HepG2 (cell line): ENCODE measurements around the gene PTPRM. TPM values are rescaled to one million over a fixed set of nuclear protein-coding genes. Genes with fewer than 3 reads are reported as not detected.

Experiments used
- ATAC-seq: fragments of 200-7000 bp; cut with Tn5 transposase; 3 replicates; pipeline ENCODE4 v1.9.1; 2020; ENCODE audit warnings: mild to moderate bottlenecking, moderate library complexity
- BruUV-seq: library from RNA; stranded (reverse); fragments of 400-500 nt; replicated peaks from 2 replicates; lab custom pipeline; 2021; lab: Mats Ljungman, UMichigan
- CTCF ChIA-PET: fragments of 300-600 bp; formaldehyde crosslinking; extraction: SDS; loops from one replicate; lab custom pipeline; 2021; ENCODE audit warnings: low total read pairs, inconsistent platforms, low intra/inter-chr PET ratio; lab: Yijun Ruan, JAX
- POLR2A ChIA-PET: fragments of 350-600 bp; sonication (Branson Sonifier 250); formaldehyde crosslinking; loops from one replicate; lab custom pipeline; 2020; ENCODE audit warnings: antibody characterized with exemption, inconsistent platforms; lab: Yijun Ruan, JAX
- DNase-seq: peaks from one replicate; pipeline ENCODE4 v3.0.0-alpha.2; 2015; ENCODE audit warnings: low spot score
- FAIRE-seq: peaks from 3 replicates; lab custom pipeline; 2011; peaks lifted over from hg19 to GRCh38; lab: Jason Lieb, UNC
- H2AFZ ChIP-seq: one replicate; pipeline ENCODE4 v1.6.1; 2011; ENCODE audit warnings: low read length, inconsistent platforms
- H3K27ac ChIP-seq: fragments of 300-600 bp; 3 replicates; pipeline ENCODE4 v1.8.0; 2011; ENCODE audit warnings: mixed run types, mild to moderate bottlenecking, mixed read lengths, low read length, inconsistent platforms; ENCODE audit not compliant: insufficient read depth; ENCODE audit errors: extremely low read length
- H3K27me3 ChIP-seq, 2 experiments: fragments of 200-600 bp in 1 of 2; 2 replicates in 1 of 2; 3 replicates in 1 of 2; pipeline versions ENCODE4 v1.6.0 to v1.8.0; 2011; ENCODE audit warnings: low read length in 2 of 2, mild to moderate bottlenecking in 2 of 2, moderate library complexity in 2 of 2, inconsistent platforms in 1 of 2; ENCODE audit not compliant: insufficient read depth in 2 of 2, control insufficient read depth in 1 of 2
- H3K36me3 ChIP-seq, 2 experiments: fragments of 200-600 bp in 1 of 2; replicated peaks in 1 of 2; 2 replicates in 1 of 2; 3 replicates in 1 of 2; pipeline versions ENCODE4 v1.5.1 to v1.8.0; 2011; ENCODE audit warnings: low read length in 2 of 2, inconsistent platforms in 1 of 2; ENCODE audit not compliant: insufficient read depth in 2 of 2, control insufficient read depth in 1 of 2
- H3K4me1 ChIP-seq: 2 replicates; pipeline ENCODE4 v1.5.1; 2012; ENCODE audit warnings: low read length, inconsistent platforms; ENCODE audit not compliant: insufficient read depth
- H3K4me2 ChIP-seq: 2 replicates; pipeline ENCODE4 v1.6.0; 2011; ENCODE audit warnings: low read depth, low read length, inconsistent platforms
- H3K4me3 ChIP-seq, 3 experiments: fragments of 200-600 bp in 1 of 3; sonication (generic), shearing (Covaris generic) in 1 of 3; replicated peaks in 1 of 3; 2 replicates each; pipeline ENCODE4 v1.5.1; 2011 to 2016; ENCODE audit warnings: low read length in 3 of 3, inconsistent platforms in 2 of 3, low read depth in 2 of 3, mild to moderate bottlenecking in 2 of 3, control low read depth in 1 of 3, mixed read lengths in 1 of 3; ENCODE audit not compliant: insufficient read depth in 1 of 3
- H3K79me2 ChIP-seq: one replicate; pipeline ENCODE4 v1.6.1; 2011; ENCODE audit warnings: low read length, inconsistent platforms; ENCODE audit not compliant: insufficient read depth
- H3K9ac ChIP-seq: 2 replicates; pipeline ENCODE4 v1.6.0; 2011; ENCODE audit warnings: mild to moderate bottlenecking, low read depth, low read length, inconsistent platforms; ENCODE audit not compliant: insufficient read depth
- H3K9me3 ChIP-seq: 2 replicates; pipeline ENCODE4 v1.5.1; 2012; ENCODE audit warnings: mild to moderate bottlenecking, low read length
- H4K20me1 ChIP-seq: 2 replicates; pipeline ENCODE4 v1.6.0; 2011; ENCODE audit warnings: inconsistent platforms, mild to moderate bottlenecking, low read length, moderate library complexity; ENCODE audit not compliant: insufficient read depth
- CEBPG ChIP-seq: IDR thresholded peaks from 2 replicates; pipeline ENCODE4 v1.6.1; 2016
- HDAC1 ChIP-seq: sonication (generic); formaldehyde crosslinking; IDR thresholded peaks from 2 replicates; pipeline ENCODE4 v1.5.1; 2020; ENCODE audit warnings: mild to moderate bottlenecking, missing genetic modification reagents
- NFYC ChIP-seq: IDR thresholded peaks from 2 replicates; pipeline ENCODE4 v1.6.1; 2016; ENCODE audit warnings: missing genetic modification reagents, missing compliant biosample characterization
- SRF ChIP-seq: IDR thresholded peaks from 2 replicates; pipeline ENCODE4 v1.6.1; 2011; ENCODE audit warnings: mild to moderate bottlenecking, low read depth, low read length, moderate library complexity
- ZNF160 ChIP-seq: sonication (generic); formaldehyde crosslinking; IDR thresholded peaks from 2 replicates; pipeline ENCODE4 v1.8.0; 2022; ENCODE audit warnings: mild to moderate bottlenecking, inconsistent platforms, missing genetic modification reagents
- ZNF235 ChIP-seq: sonication (generic); formaldehyde crosslinking; IDR thresholded peaks from 2 replicates; pipeline ENCODE4 v1.8.1; 2023; ENCODE audit warnings: mild to moderate bottlenecking, missing genetic modification reagents, borderline replicate concordance
- ZNF253 ChIP-seq: sonication (generic); formaldehyde crosslinking; IDR thresholded peaks from 2 replicates; pipeline ENCODE4 v1.8.0; 2022; ENCODE audit warnings: mild to moderate bottlenecking, missing genetic modification reagents, borderline replicate concordance
- ZNF383 ChIP-seq: sonication (generic); formaldehyde crosslinking; IDR thresholded peaks from 2 replicates; pipeline ENCODE4 v1.4.0; 2020; ENCODE audit warnings: missing genetic modification reagents, mild to moderate bottlenecking, borderline replicate concordance
- ZNF501 ChIP-seq: sonication (generic); formaldehyde crosslinking; IDR thresholded peaks from 2 replicates; pipeline ENCODE4 v1.5.1; 2020; ENCODE audit warnings: mild to moderate bottlenecking, moderate library complexity, missing genetic modification reagents
- ZNF558 ChIP-seq: sonication (generic); formaldehyde crosslinking; IDR thresholded peaks from 2 replicates; pipeline ENCODE4 v1.9.0; 2022; ENCODE audit warnings: mild to moderate bottlenecking, missing genetic modification reagents, borderline replicate concordance
- ZNF570 ChIP-seq: sonication (generic); formaldehyde crosslinking; IDR thresholded peaks from 2 replicates; pipeline ENCODE4 v1.4.0; 2020; ENCODE audit warnings: mild to moderate bottlenecking, missing genetic modification reagents, borderline replicate concordance
- ZNF598 ChIP-seq: sonication (generic); formaldehyde crosslinking; IDR thresholded peaks from 2 replicates; pipeline ENCODE4 v1.5.1; 2020; ENCODE audit warnings: mild to moderate bottlenecking, missing genetic modification reagents, borderline replicate concordance
- ZNF614 ChIP-seq: IDR thresholded peaks from 2 replicates; pipeline ENCODE4 v1.6.1; 2018; ENCODE audit warnings: missing biosample characterization, missing genetic modification reagents, inconsistent platforms, borderline replicate concordance
- WGBS: methylation state at CpG from one replicate; pipeline ENCODE4 v1.1.6; 2017; ENCODE audit warnings: low lambda C conversion rate; 5-methylcytosine and 5-hydroxymethylcytosine counted together
- in situ Hi-C: cut with HindIII; loops from 2 replicates; pipeline ENCODE4 v1.10.0; 2017; ENCODE audit warnings: low pct_unique_long_range_greater_than_20kb; ENCODE audit not compliant: extremely low pct_ligation_motif_present
- intact Hi-C: fragments of 100-400 bp; cut with micrococcal nuclease; formaldehyde crosslinking; loops from one replicate; pipeline ENCODE4 v1.10.0; 2022; ENCODE audit not compliant: unreplicated experiment
- polyA plus RNA-seq, 8 experiments: library from polyadenylated mRNA; depleted of rRNA in 3 of 8; stranded (reverse) in 7 of 8; unstranded in 1 of 8; fragments of >200 nt; fragmentation: Illumina TruSeq in 4 of 8; extraction: Trizol in 4 of 8; gene quantifications; 2 replicates each; pipeline versions ENCODE4 v1.2.1 to v1.2.3, GENCODE V29; 2011 to 2016; ENCODE audit warnings: low read depth in 4 of 8, missing spikeins in 1 of 8, mixed read lengths in 1 of 8; ENCODE audit not compliant: insufficient read depth in 1 of 8
- total RNA-seq, 5 experiments: library from RNA; depleted of rRNA; stranded (reverse); fragments of >200 nt; fragmentation: Illumina TruSeq; extraction: Trizol; gene quantifications; 2 replicates each; pipeline ENCODE4 v1.2.3, GENCODE V29; 2016; ENCODE audit warnings: low read depth in 1 of 5
- TF ChIP-seq, protein P1 (sequence below): sonication (generic); formaldehyde crosslinking; IDR thresholded peaks from 2 replicates; pipeline ENCODE4 v1.4.0; 2020; ENCODE audit warnings: missing genetic modification reagents
- TF ChIP-seq, protein P2 (sequence below): sonication (generic); formaldehyde crosslinking; IDR thresholded peaks from 2 replicates; pipeline ENCODE4 v1.4.0; 2020; ENCODE audit warnings: low read depth, mild to moderate bottlenecking, missing genetic modification reagents
- TF ChIP-seq, protein P3 (sequence below): sonication (generic); formaldehyde crosslinking; IDR thresholded peaks from 2 replicates; pipeline ENCODE4 v1.5.0; 2020; ENCODE audit warnings: mild to moderate bottlenecking, missing genetic modification reagents

The PTPRM gene
- total and polyA plus RNA-seq, 2 of the 13 experiments (the other 11 are each of a cell fraction or from before 2014, with no cell fraction given), result 12.6 to 108 TPM

DNA sequence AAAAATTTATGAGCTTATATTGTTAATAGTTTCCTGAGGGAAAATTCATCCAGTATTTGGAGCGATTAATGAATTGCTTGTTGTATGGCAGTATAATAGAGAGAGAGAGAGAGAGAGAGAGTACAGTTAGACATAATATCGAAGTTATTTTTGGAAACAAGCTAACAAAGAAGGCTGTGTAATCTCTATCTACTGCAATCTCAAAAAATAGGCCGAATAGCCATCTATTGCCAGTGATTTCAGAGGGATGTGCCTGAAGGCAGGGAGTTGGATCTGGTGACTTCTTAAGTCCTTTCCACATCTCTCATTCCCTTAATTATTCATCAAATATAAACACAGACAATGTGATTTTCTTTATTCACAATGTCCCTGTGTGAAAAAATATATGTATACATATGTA is 609.0 kb downstream of the PTPRM start:
- FAIRE-seq, result no peak
- CTCF ChIA-PET, result no interaction called here
- BruUV-seq, result no TSS peak

DNA sequence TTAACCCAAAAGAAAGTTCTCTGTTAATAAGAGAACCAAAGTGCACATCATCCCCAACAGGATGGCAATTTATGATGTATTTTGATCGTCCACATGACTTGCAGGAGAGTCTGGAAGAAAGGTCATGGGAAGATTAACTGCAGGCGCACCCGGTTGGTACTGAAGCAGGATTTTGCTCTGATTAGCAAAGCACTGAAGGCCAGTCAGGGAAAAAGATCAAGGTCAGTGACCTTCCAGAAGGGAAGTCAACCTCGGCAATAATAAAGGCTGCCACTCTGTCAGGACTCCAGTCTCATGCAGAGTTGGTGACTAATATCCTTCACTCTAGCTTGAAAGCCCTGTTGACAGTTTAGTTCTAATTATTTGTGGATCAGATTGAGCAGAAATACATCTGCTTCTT is 609.4 kb downstream of the PTPRM start:
- H3K79me2 ChIP-seq, result no peaks in the 10 kb centered on the region
- H3K4me3 ChIP-seq, result no peak overlapping the region
- no peaks in the 10 kb centered on the region; the same call in 1 of the 2 replicates for H4K20me1 ChIP-seq
- intact Hi-C loops, result loop anchor here (10.0 kb wide), 1 partner anchor 208 kb away; no protein-coding TSS in a partner anchor
- FAIRE-seq, result peak; percentile 69
- CTCF ChIA-PET, result no interaction called here
- DNase-seq, result peak; percentile 80
- 3% methylated on average over 4 of the region's 4 CpGs for WGBS
- in situ Hi-C loops, result no loop called here
- ATAC-seq, result peak; percentile 89
- no peaks in the 10 kb centered on the region for H3K36me3 ChIP-seq
- POLR2A ChIA-PET, result no interaction called here
- no peaks in the 10 kb centered on the region for H3K9me3 ChIP-seq
- H3K27ac ChIP-seq, result peak overlapping the region; percentile 29
- H3K4me1 ChIP-seq, result peaks cover 29% of the 10 kb centered on the region
- peak overlapping the region; percentile 18; the same call in 1 of the 2 replicates for H3K4me2 ChIP-seq
- BruUV-seq, result no TSS peak
- H3K9ac ChIP-seq, result no peak overlapping the region
- H3K27me3 ChIP-seq, result no peaks in the 10 kb centered on the region
- H2AFZ ChIP-seq, result no peak overlapping the region
- TF ChIP-seq ZNF235 (CRISPR knock-in tag), result no peak
- TF ChIP-seq CEBPG, result peak; percentile 26
- TF ChIP-seq, protein P1, sequence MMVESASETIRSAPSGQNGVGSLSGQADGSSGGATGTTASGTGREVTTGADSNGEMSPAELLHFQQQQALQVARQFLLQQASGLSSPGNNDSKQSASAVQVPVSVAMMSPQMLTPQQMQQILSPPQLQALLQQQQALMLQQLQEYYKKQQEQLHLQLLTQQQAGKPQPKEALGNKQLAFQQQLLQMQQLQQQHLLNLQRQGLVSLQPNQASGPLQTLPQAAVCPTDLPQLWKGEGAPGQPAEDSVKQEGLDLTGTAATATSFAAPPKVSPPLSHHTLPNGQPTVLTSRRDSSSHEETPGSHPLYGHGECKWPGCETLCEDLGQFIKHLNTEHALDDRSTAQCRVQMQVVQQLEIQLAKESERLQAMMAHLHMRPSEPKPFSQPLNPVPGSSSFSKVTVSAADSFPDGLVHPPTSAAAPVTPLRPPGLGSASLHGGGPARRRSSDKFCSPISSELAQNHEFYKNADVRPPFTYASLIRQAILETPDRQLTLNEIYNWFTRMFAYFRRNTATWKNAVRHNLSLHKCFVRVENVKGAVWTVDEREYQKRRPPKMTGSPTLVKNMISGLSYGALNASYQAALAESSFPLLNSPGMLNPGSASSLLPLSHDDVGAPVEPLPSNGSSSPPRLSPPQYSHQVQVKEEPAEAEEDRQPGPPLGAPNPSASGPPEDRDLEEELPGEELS, result no peak
- no peak for TF ChIP-seq ZNF501 (CRISPR knock-in tag)
- TF ChIP-seq, protein P2, sequence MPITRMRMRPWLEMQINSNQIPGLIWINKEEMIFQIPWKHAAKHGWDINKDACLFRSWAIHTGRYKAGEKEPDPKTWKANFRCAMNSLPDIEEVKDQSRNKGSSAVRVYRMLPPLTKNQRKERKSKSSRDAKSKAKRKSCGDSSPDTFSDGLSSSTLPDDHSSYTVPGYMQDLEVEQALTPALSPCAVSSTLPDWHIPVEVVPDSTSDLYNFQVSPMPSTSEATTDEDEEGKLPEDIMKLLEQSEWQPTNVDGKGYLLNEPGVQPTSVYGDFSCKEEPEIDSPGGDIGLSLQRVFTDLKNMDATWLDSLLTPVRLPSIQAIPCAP (CRISPR knock-in tag), result no peak
- TF ChIP-seq, protein P3, sequence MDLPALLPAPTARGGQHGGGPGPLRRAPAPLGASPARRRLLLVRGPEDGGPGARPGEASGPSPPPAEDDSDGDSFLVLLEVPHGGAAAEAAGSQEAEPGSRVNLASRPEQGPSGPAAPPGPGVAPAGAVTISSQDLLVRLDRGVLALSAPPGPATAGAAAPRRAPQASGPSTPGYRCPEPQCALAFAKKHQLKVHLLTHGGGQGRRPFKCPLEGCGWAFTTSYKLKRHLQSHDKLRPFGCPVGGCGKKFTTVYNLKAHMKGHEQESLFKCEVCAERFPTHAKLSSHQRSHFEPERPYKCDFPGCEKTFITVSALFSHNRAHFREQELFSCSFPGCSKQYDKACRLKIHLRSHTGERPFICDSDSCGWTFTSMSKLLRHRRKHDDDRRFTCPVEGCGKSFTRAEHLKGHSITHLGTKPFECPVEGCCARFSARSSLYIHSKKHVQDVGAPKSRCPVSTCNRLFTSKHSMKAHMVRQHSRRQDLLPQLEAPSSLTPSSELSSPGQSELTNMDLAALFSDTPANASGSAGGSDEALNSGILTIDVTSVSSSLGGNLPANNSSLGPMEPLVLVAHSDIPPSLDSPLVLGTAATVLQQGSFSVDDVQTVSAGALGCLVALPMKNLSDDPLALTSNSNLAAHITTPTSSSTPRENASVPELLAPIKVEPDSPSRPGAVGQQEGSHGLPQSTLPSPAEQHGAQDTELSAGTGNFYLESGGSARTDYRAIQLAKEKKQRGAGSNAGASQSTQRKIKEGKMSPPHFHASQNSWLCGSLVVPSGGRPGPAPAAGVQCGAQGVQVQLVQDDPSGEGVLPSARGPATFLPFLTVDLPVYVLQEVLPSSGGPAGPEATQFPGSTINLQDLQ, result no peak
- TF ChIP-seq NFYC (CRISPR knock-in tag), result no peak
- no peak for TF ChIP-seq ZNF160 (CRISPR knock-in tag)
- no peak for TF ChIP-seq ZNF598
- TF ChIP-seq SRF, result no peak
- TF ChIP-seq ZNF614, result peak; percentile 48; the same call in 1 of the 2 replicates

More for the DNA sequence above, 609.0 kb downstream of the PTPRM start:
- H3K4me1 ChIP-seq, result peaks cover 29% of the 10 kb centered on the region
- no peak overlapping the region for H2AFZ ChIP-seq
- 69% methylated on average over 3 of the region's 3 CpGs for WGBS
- H3K79me2 ChIP-seq, result no peaks in the 10 kb centered on the region
- intact Hi-C loops (loop anchor here (10.0 kb wide), 1 partner anchor 209 kb away; no protein-coding TSS in a partner anchor), in situ Hi-C loops (no loop called here)
- no peak overlapping the region for H3K27ac ChIP-seq
- H3K9me3 ChIP-seq, result no peaks in the 10 kb centered on the region
- DNase-seq (no peak), ATAC-seq (no peak; the same call in 2 of the 3 replicates)
- no peak overlapping the region for H3K9ac ChIP-seq
- H3K4me3 ChIP-seq, result no peak overlapping the region
- H3K27me3 ChIP-seq, result no peaks in the 10 kb centered on the region
- no peaks in the 10 kb centered on the region; the same call in 1 of the 2 replicates for H4K20me1 ChIP-seq
- no peaks in the 10 kb centered on the region for H3K36me3 ChIP-seq
- 0 out of 2 replicates have a peak overlapping the region, but pooled peaks have one; percentile 18 for H3K4me2 ChIP-seq
- no peak for TF ChIP-seq ZNF558 (CRISPR knock-in tag)
- TF ChIP-seq ZNF570, result no peak
- TF ChIP-seq ZNF383 (CRISPR knock-in tag), result no peak
- TF ChIP-seq ZNF253 (CRISPR knock-in tag), result no peak
- TF ChIP-seq HDAC1 (CRISPR knock-in tag), result no peak
- TF ChIP-seq, all 625 proteins: peak for 0
- POLR2A ChIA-PET, result no interaction called here
